ENCODE measurements around the gene RBM19. TPM values are rescaled to one million over a fixed set of nuclear protein-coding genes. Genes with fewer than 3 reads are reported as not detected.

RBM19 gene
- total and polyA plus RNA-seq, 2 of the 4 experiments (the other 2 are of a cell fraction) = 18.7 to 19.2 TPM

GRCh38 chr12:113988976-113989375 lies 22.9 kb upstream of the RBM19 start:
- Histone ChIP-seq H2BK120ac (ENCODE audit: low read depth, low read length) (no peak overlapping the region), H2BK20ac (ENCODE audit: low read depth, low read length) (no peak overlapping the region), H3K27ac (ENCODE audit: insufficient read depth, low read length) (no peak overlapping the region), H3K4ac (ENCODE audit: low read depth, low read length) (no peak overlapping the region), H3K27me3 (ENCODE audit: control insufficient read depth, insufficient read depth, low read length) (peaks cover 15% of the 10 kb centered on the region; the same call in 1 of the 2 replicates), H2AK5ac (ENCODE audit: low read depth, low read length) (no peak overlapping the region), H3K9me3 (ENCODE audit: control insufficient read depth, insufficient read depth, low read length) (no peaks in the 10 kb centered on the region), H4K20me1 (ENCODE audit: insufficient read depth, low read length) (no peaks in the 10 kb centered on the region), H3K9me1 (ENCODE audit: insufficient read depth, low read length) (no peaks in the 10 kb centered on the region), H3K56ac (ENCODE audit: extremely low read depth, insufficient read depth, low read length) (no peak overlapping the region), H4K8ac (ENCODE audit: low read depth in 2 of 2, low read length in 2 of 2) (no peak overlapping the region), H3K14ac (replicated peaks; ENCODE audit: low read depth, low read length) (no peak overlapping the region), H3K23ac (ENCODE audit: low read depth, low read length) (no peak overlapping the region), H2BK15ac (ENCODE audit: low read depth, low read length) (no peak overlapping the region), H3K9ac (ENCODE audit: low read depth, low read length) (no peak overlapping the region), H2BK5ac (ENCODE audit: low read depth, low read length, poor library complexity, severe bottlenecking) (no peak overlapping the region), H2AFZ (replicated peaks; ENCODE audit: low read length, poor library complexity) (no peak overlapping the region), H4K5ac (ENCODE audit: low read depth, low read length) (no peak overlapping the region), H3K4me2 (ENCODE audit: low read depth, low read length) (no peak overlapping the region), H3K79me1 (ENCODE audit: low read depth in 1 of 2, low read length in 2 of 2) (no peaks in the 10 kb centered on the region), H3K4me1 (ENCODE audit: control insufficient read depth, insufficient read depth, low read length) (no peaks in the 10 kb centered on the region), H2AK9ac (replicated peaks; ENCODE audit: low read depth, low read length, poor library complexity) (no peak overlapping the region), H4K91ac (ENCODE audit: insufficient read depth, low read depth, low read length) (no peak overlapping the region), H3K4me3 (ENCODE audit: insufficient read depth, low read depth, low read length) (no peak overlapping the region), H3K36me3 (ENCODE audit: control insufficient read depth, insufficient read depth, low read length) (no peaks in the 10 kb centered on the region), H3K18ac (ENCODE audit: low read depth, low read length) (no peak overlapping the region)
- ChIA-PET CTCF (no interaction called here), POLR2A (ENCODE audit: unreplicated experiment) (no interaction called here)
- whole genome bisulfite sequencing, 2 experiments (ENCODE audit: extremely low coverage in 2 of 2, insufficient read length in 1 of 2) = 73% methylated on average over 4 of the region's 4 CpGs; no CpG with 5 or more reads in 1 of the 2 experiments
- TF ChIP-seq USF2 (IDR thresholded peaks at IDR 0.05; ENCODE audit: low read depth, low read length) (no peak), RCOR1 (IDR thresholded peaks at IDR 0.05; ENCODE audit: insufficient replicate concordance, low read length) (no peak), MAZ (IDR thresholded peaks at IDR 0.05; ENCODE audit: borderline replicate concordance, low read depth, low read length) (no peak), NFE2L2 (IDR thresholded peaks at IDR 0.05; ENCODE audit: low read depth, low read length) (no peak), MXI1 (IDR thresholded peaks at IDR 0.05; ENCODE audit: borderline replicate concordance, low read depth, low read length) (no peak), SMC3 (IDR thresholded peaks at IDR 0.05; ENCODE audit: low read depth, low read length) (no peak), CHD1 (IDR thresholded peaks at IDR 0.05; ENCODE audit: low read depth, low read length) (no peak), FOS (IDR thresholded peaks at IDR 0.05; ENCODE audit: low read depth, low read length) (no peak), ELK1 (IDR thresholded peaks at IDR 0.05; ENCODE audit: borderline replicate concordance, low read depth, low read length) (no peak), BHLHE40 (IDR thresholded peaks at IDR 0.05; ENCODE audit: low read depth, low read length) (no peak), RFX5 (IDR thresholded peaks at IDR 0.05; ENCODE audit: low read depth, low read length) (no peak)
- intact Hi-C loops (cut with micrococcal nuclease) (no loop called here), dilution Hi-C loops (cut with HindIII; ENCODE audit: low sequenced_read_pairs, unreplicated experiment) (no loop called here), in situ Hi-C loops (cut with MboI; ENCODE audit: low sequenced_read_pairs) (loop anchor here (10.0 to 25.0 kb wide), 2 partner anchors 1773 to 1926 kb away; no protein-coding TSS in a partner anchor)
- BruUV-seq (replicated peaks) = no TSS peak
- DNase-seq = no peak
- no peak for ATAC-seq (ENCODE audit: low read depth)
